Kasumi-1 (cell line): ENCODE data around the gene ELMO2.
"Not testable (repeated sequence)": the region's sequence is repeated elsewhere in the genome, so short reads cannot be mapped to it uniquely, and the experiment has no call there.

Experiments
- DNase-seq, 2 experiments: peaks; one replicate each; lab custom pipeline; 2025; lab: John Stamatoyannopoulos, UW

Gene ELMO2

GRCh38 chr20:46406986-46407670 lies 713 bp upstream of the ELMO2 start:
- DNase-seq, result peak in 1 of 2 experiments; percentile 59

- DNase-seq, result no peak
These were observed 4.0 kb downstream of the ELMO2 start for GRCh38 chr20:46402331-46402811.

GRCh38 chr20:46401478-46401860 lies 4.9 kb downstream of the ELMO2 start:
- no peak for DNase-seq

GRCh38 chr20:46400828-46401477 lies 5.5 kb downstream of the ELMO2 start:
- DNase-seq, result peak; percentile 12 to 28

- DNase-seq, result peak; percentile 91 to 95
These were observed 6.2 kb downstream of the ELMO2 start for GRCh38 chr20:46400253-46400652.

- DNase-seq, result no peak
These were observed 7.0 kb downstream of the ELMO2 start for GRCh38 chr20:46399401-46399800.

- DNase-seq, result no peak
These were observed 7.5 kb downstream of the ELMO2 start for GRCh38 chr20:46398963-46399362.

GRCh38 chr20:46396052-46396740 lies 10.2 kb downstream of the ELMO2 start:
- DNase-seq, result no peak

- peak; percentile 34 to 70 for DNase-seq
These were observed 11.3 kb downstream of the ELMO2 start for GRCh38 chr20:46394872-46395760.

- DNase-seq, result no peak
These were observed 12.4 kb downstream of the ELMO2 start for GRCh38 chr20:46393967-46394366.

GRCh38 chr20:46388937-46389336 lies 17.5 kb downstream of the ELMO2 start:
- no peak for DNase-seq

GRCh38 chr20:46388201-46388836 lies 18.1 kb downstream of the ELMO2 start:
- DNase-seq, result no peak

GRCh38 chr20:46387054-46387453 lies 19.4 kb downstream of the ELMO2 start:
- DNase-seq, result not testable (repeated sequence)

- no peak for DNase-seq
These were observed 27.9 kb downstream of the ELMO2 start for GRCh38 chr20:46378412-46379009.

- no peak for DNase-seq
These were observed 28.9 kb downstream of the ELMO2 start for GRCh38 chr20:46377518-46377917.

- peak; percentile 13 to 25 for DNase-seq
These were observed 30.1 kb downstream of the ELMO2 start for GRCh38 chr20:46376196-46376785.

- DNase-seq, result no peak
These were observed 30.6 kb downstream of the ELMO2 start for GRCh38 chr20:46375771-46376170.

- DNase-seq, result no peak
These were observed 32.0 kb downstream of the ELMO2 start for GRCh38 chr20:46374383-46374782.

GRCh38 chr20:46371656-46372055 lies 34.8 kb downstream of the ELMO2 start:
- no peak for DNase-seq

GRCh38 chr20:46368902-46369268 lies 37.5 kb downstream of the ELMO2 start:
- DNase-seq, result no peak
